Erythroblast (primary cell): Measurements from ENCODE around the gene FAM114A1.

Experiments
- GATA1 ChIP-seq: IDR thresholded peaks from 2 replicates; pipeline ENCODE4 v1.6.1; 2011; ENCODE audit warnings: low read depth, mild to moderate bottlenecking, control low read depth, low read length, moderate library complexity
- POLR2A ChIP-seq: IDR thresholded peaks from 2 replicates; pipeline ENCODE4 v1.6.1; 2011; ENCODE audit warnings: mild to moderate bottlenecking, low read length

- TF ChIP-seq POLR2A (no peak), GATA1 (no peak)
Measured at GRCh38 chr4:38948551-38948950, 80.9 kb downstream of the FAM114A1 start.
